Loucy (cell line): ENCODE results near the gene GPR78.

Experiments
- H2AFZ ChIP-seq: fragments of 200-600 bp; sonication (generic); 2 replicates; pipeline ENCODE4 v1.6.0; 2016; ENCODE audit warnings: antibody characterized with exemption, mild to moderate bottlenecking, low read length, moderate library complexity
- H3F3A ChIP-seq: fragments of 200-600 bp; 2 replicates; pipeline ENCODE4 v1.6.0; 2016; ENCODE audit warnings: antibody characterized with exemption, low read depth, mild to moderate bottlenecking
- H3K27me3 ChIP-seq: fragments of 200-600 bp; sonication (generic); 2 replicates; pipeline ENCODE4 v1.6.1; 2014; ENCODE audit warnings: low read length, mild to moderate bottlenecking; ENCODE audit not compliant: insufficient read depth, poor library complexity, severe bottlenecking
- H3K36me3 ChIP-seq: fragments of 200-600 bp; sonication (generic); 2 replicates; pipeline ENCODE4 v1.6.1; 2016; ENCODE audit warnings: low read length; ENCODE audit not compliant: insufficient read depth
- H3K4me1 ChIP-seq: fragments of 200-600 bp; sonication (generic); 2 replicates; pipeline ENCODE4 v1.5.1; 2014; ENCODE audit warnings: low read length, mild to moderate bottlenecking; ENCODE audit not compliant: insufficient read depth, poor library complexity, severe bottlenecking
- H3K4me2 ChIP-seq: fragments of 200-600 bp; sonication (generic); 2 replicates; pipeline ENCODE4 v1.6.0; 2014; ENCODE audit warnings: antibody characterized with exemption, low read length, low read depth, mild to moderate bottlenecking; ENCODE audit not compliant: poor library complexity, severe bottlenecking
- H3K4me3 ChIP-seq: fragments of 200-600 bp; sonication (generic); 2 replicates; pipeline ENCODE4 v1.5.1; 2014; ENCODE audit warnings: low read length, mild to moderate bottlenecking, mixed read lengths; ENCODE audit not compliant: poor library complexity, severe bottlenecking
- H3K79me2 ChIP-seq: fragments of 200-600 bp; sonication (generic); 2 replicates; pipeline ENCODE4 v1.6.1; 2014; ENCODE audit warnings: low read length; ENCODE audit not compliant: insufficient read depth
- H3K9ac ChIP-seq: fragments of 200-600 bp; sonication (generic); 2 replicates; pipeline ENCODE4 v1.6.0; 2014; ENCODE audit warnings: mild to moderate bottlenecking, low read depth, low read length, moderate library complexity; ENCODE audit not compliant: poor library complexity, severe bottlenecking
- H3K9me2 ChIP-seq: fragments of 200-600 bp; sonication (generic); replicated peaks from 2 replicates; pipeline ENCODE4 v1.6.1; 2016; ENCODE audit warnings: low read depth, low read length, mixed read lengths
- H3K9me3 ChIP-seq: fragments of 200-600 bp; sonication (generic); 2 replicates; pipeline ENCODE4 v1.6.1; 2014; ENCODE audit warnings: mild to moderate bottlenecking, antibody characterized with exemption, low read length, low read depth; ENCODE audit not compliant: insufficient read depth
- H4K20me1 ChIP-seq: fragments of 200-600 bp; sonication (generic); 2 replicates; pipeline ENCODE4 v1.6.0; 2014; ENCODE audit warnings: antibody characterized with exemption, low read length, mild to moderate bottlenecking; ENCODE audit not compliant: insufficient read depth, poor library complexity, severe bottlenecking
- EZH2phosphoT487 ChIP-seq: fragments of 200-600 bp; IDR thresholded peaks from 2 replicates; pipeline ENCODE4 v1.6.1; 2018; ENCODE audit warnings: antibody characterized with exemption, mild to moderate bottlenecking, moderate library complexity, borderline replicate concordance
- TF ChIP-seq, protein P1 (sequence below): fragments of 200-600 bp; sonication (generic); conservative IDR thresholded peaks from 2 replicates; pipeline ENCODE4 v1.5.1; 2014; ENCODE audit warnings: mild to moderate bottlenecking, antibody characterized with exemption, low read length

The GPR78 gene

GRCh38 chr4:8553216-8553615 is 27.0 kb upstream of the GPR78 start:
- Histone ChIP-seq H3K4me1 (no peaks in the 10 kb centered on the region), H4K20me1 (no peaks in the 10 kb centered on the region), H3K4me3 (no peak overlapping the region), H3K27me3 (no peaks in the 10 kb centered on the region), H3K9me2 (no peaks in the 10 kb centered on the region), H3K9me3 (peaks cover 4% of the 10 kb centered on the region; the same call in 1 of the 2 replicates), H3K36me3 (no peaks in the 10 kb centered on the region), H3K79me2 (no peaks in the 10 kb centered on the region), H3K4me2 (no peak overlapping the region), H3F3A (no peaks in the 10 kb centered on the region), H3K9ac (no peak overlapping the region), H2AFZ (no peak overlapping the region)
- TF ChIP-seq, protein P1, sequence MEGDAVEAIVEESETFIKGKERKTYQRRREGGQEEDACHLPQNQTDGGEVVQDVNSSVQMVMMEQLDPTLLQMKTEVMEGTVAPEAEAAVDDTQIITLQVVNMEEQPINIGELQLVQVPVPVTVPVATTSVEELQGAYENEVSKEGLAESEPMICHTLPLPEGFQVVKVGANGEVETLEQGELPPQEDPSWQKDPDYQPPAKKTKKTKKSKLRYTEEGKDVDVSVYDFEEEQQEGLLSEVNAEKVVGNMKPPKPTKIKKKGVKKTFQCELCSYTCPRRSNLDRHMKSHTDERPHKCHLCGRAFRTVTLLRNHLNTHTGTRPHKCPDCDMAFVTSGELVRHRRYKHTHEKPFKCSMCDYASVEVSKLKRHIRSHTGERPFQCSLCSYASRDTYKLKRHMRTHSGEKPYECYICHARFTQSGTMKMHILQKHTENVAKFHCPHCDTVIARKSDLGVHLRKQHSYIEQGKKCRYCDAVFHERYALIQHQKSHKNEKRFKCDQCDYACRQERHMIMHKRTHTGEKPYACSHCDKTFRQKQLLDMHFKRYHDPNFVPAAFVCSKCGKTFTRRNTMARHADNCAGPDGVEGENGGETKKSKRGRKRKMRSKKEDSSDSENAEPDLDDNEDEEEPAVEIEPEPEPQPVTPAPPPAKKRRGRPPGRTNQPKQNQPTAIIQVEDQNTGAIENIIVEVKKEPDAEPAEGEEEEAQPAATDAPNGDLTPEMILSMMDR, result no peak
- no peak for TF ChIP-seq EZH2phosphoT487

- no peak overlapping the region for H3K4me3 ChIP-seq
- TF ChIP-seq, protein P1, result no peak
- no peak for TF ChIP-seq EZH2phosphoT487
- no peaks in the 10 kb centered on the region for H3K4me1 ChIP-seq
- H3K79me2 ChIP-seq, result no peaks in the 10 kb centered on the region
- H3K36me3 ChIP-seq, result no peaks in the 10 kb centered on the region
- no peak overlapping the region for H3K9ac ChIP-seq
- no peak overlapping the region for H3K4me2 ChIP-seq
- no peaks in the 10 kb centered on the region for H3K27me3 ChIP-seq
- no peak overlapping the region for H2AFZ ChIP-seq
- no peaks in the 10 kb centered on the region for H3K9me2 ChIP-seq
- H3K9me3 ChIP-seq, result peaks cover 4% of the 10 kb centered on the region; the same call in 1 of the 2 replicates
- no peaks in the 10 kb centered on the region for H3F3A ChIP-seq
- H4K20me1 ChIP-seq, result no peaks in the 10 kb centered on the region
Measured at GRCh38 chr4:8553991-8554405, 26.2 kb upstream of the GPR78 start.

DNA sequence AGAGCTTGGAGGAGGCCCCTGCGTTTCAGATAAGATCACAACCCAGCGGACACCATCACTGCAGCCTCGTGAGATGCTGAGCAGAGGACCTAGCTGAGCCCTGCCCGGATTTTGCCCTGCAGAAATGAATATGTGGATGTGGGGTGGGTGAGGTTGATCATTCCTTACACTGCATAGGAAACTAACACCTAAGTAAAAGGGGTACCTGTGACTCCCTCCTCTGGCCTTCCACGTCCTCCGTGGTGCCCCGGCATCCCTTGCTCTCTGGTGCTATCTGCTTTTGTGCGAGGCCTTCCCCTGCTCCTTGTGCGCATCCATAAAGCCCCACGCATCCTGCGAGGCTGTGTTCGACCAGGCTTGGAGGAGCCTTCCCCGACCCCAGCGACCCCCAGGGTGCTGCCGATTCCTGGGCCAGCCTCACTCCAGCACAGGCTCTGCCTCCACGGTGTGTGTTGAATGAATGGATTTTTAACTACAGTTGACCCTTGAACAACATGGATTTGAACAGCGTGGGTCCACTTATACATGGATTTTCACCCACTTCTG is 25.6 kb upstream of the GPR78 start:
- Histone ChIP-seq H3K79me2 (no peaks in the 10 kb centered on the region), H3K27me3 (no peaks in the 10 kb centered on the region), H3F3A (no peaks in the 10 kb centered on the region), H4K20me1 (no peaks in the 10 kb centered on the region), H3K4me3 (no peak overlapping the region), H3K36me3 (no peaks in the 10 kb centered on the region), H3K4me2 (no peak overlapping the region), H3K9ac (no peak overlapping the region), H2AFZ (no peak overlapping the region), H3K4me1 (no peaks in the 10 kb centered on the region), H3K9me3 (peaks cover 5% of the 10 kb centered on the region; the same call in 1 of the 2 replicates), H3K9me2 (no peaks in the 10 kb centered on the region)
- TF ChIP-seq EZH2phosphoT487, result no peak
- TF ChIP-seq, protein P1, result no peak
